Activated gamma-delta T cell treated with Interleukin-2 at 50 U/mL for 16 hours (primary cell): ENCODE measurements around the gene ZNF43.
"Not testable (repeated sequence)": the region's sequence is repeated elsewhere in the genome, so short reads cannot be mapped to it uniquely, and the experiment has no call there.

Experiments
- DNase-seq: peaks from one replicate; pipeline ENCODE4 v3.0.0-alpha.2; 2020

The ZNF43 gene

DNA sequence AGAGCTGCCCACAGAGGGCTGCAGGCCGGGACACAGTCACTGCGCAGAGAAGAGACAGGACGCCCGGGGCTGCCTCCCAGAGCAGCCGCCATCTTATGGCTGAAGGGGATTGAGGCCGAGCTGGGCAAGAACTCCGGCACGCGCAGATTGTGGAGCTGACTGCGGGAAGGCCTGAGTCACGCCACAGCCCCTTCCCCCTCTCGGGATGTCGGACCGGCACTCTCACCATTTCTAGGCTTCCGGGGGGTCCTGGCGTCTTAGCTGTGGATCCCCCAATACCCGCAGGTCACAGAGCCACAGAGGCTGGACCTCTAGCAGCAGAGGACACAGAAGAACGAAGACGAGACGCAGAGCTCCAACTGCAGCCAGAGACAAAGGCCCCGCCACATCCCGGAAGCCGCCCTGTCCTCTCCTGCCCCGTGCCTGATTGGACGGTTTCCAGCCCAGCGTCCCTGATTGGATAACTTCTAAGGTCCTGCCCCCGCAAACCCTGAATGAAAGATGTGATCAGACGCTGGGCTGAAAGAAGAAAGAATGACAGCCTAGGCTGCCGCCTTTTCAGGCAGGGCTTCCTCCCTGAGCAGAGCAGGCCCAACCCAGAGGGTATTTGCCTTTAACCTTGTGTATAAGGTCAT, at the start of gene ZNF43:
Gene ZNF43 (minus strand): TSS at position 373 of the 635 bp plus-strand sequence. CDS start 144 bp downstream, at position 229.
- peak; percentile 93 for DNase-seq

DNA sequence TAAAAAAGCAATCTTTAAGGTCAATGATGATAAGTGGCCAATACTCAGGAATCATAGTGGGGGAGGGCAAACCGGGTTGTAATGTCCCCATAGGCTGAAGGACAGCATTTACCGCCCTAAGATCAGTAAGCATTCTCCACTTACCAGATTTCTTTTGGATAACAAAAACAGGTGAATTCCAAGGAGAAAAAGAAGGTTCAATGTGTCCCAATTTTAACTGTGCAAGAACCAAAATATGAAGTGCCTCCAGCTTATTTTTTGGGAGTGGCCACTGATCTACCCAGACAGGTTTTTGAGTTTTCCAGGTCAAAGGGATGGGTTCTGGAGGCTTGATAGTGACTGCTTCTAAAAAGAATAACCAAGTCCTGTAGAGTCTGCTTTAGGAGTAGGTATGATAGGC, 49.5 kb upstream of the ZNF43 start:
- not testable (repeated sequence) for DNase-seq

DNA sequence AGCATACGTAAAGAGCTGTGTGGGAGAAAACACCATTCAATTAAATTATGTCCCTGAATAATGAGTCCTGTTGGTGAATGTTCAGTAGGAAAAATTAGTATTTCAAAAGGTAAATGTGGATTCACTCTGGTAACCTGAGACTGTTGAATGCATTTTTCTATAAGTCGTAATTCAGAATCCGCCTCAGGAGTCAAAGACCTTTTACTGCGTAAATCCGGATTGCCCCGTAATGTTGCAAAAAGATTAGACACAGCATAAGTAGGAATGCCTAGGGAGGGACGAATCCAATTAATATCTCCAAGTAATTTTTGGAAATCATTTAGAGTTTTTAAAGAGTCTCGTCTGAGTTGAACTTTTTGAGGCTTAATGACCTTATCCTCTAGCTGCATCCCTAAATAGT, 48.8 kb upstream of the ZNF43 start:
- DNase-seq = not testable (repeated sequence)

DNA sequence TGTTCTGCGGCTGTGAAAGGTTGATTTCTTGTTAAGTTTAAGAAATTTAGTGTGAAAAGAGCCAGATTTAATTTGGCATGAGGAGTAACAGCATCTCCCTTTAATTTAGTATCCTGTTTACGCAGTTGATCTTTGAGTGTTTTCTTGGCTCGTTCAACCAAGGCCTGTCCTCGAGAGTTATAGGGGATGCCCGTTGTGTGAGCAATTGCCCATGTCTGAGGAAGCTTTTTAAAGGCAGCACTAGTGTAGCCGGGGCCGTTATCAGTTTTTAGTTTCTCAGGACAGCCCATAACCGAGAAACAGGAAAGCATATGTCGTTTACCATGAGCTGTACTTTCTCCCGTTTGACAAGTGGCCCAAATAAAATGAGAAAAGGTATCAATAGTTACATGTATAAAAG, 47.5 kb upstream of the ZNF43 start:
- DNase-seq = no peak

DNA sequence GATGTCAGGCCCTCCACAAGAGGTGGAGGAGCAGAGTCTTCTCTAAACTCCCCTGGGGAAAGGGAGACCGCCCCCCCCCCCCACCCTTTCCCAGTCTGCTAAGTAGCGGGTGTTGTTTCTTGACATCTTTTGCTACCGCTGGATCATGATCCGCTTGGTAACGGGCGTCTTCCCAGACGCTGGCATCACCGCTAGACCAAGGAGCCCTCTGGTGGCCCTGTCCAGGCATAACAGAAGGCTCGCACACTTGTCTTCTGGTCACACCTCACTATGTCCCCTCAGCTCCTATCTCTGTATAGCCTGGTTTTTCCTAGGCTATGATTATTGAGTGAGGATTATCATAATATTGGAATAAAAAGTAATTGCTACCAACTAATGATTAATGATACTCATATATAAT, 44.8 kb upstream of the ZNF43 start:
- DNase-seq = peak; percentile 14

DNA sequence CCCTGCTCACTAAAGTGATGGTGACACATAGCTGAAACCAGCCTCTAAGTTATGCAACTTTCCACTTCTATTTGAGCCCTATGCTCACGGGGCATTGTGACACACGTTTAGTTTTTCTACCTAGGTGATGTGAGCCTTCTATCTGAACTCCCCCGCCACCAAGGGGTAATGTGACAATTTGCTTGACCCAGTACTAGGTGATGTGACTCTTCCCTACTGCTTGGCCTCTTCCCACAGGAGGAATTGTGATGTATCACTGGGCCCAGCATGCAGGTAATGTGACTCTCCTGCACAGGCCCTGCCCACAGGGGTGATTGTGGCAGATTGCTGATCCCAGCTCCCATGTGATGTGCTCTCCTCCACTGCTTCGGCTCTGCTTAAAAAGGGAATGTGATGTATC, 42.7 kb upstream of the ZNF43 start:
- no peak for DNase-seq

DNA sequence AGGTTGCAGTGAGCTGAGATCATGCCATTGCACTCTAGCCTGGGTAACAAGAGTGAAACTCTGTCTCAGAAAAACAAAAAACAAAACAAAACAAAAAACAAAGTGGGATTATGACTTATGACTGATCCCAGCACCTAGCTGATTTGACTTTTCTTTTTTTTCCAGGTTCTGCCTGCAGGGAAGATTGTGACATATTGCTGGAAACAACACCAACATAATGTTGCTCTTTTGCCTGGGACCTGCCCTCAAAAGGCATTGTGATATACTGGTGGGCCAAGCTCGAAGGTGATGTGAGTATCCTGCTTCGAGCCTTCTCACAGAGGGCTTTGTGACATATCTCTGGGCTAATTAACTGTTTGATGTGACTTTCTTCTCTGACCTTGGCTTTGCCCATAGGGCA, 42.0 kb upstream of the ZNF43 start:
- no peak for DNase-seq

DNA sequence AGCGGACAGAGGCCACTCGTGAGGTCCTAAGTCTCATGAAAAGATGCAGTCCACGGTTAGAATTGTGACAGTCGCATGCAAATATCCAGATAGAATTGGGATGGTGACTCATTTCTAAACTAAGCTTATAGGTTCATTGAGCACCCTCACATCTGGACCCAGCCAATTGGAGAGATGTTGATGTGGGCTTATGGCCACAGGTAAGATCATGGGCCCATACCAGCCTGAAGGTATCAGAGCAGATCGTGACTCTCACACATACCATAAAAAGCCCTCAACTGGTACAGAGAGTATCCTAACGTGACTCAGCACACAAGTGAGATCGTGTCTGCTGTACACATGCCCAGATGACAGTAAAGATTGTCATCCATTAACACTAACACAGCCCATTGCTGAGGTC, 40.6 kb upstream of the ZNF43 start:
- not testable (repeated sequence) for DNase-seq

DNA sequence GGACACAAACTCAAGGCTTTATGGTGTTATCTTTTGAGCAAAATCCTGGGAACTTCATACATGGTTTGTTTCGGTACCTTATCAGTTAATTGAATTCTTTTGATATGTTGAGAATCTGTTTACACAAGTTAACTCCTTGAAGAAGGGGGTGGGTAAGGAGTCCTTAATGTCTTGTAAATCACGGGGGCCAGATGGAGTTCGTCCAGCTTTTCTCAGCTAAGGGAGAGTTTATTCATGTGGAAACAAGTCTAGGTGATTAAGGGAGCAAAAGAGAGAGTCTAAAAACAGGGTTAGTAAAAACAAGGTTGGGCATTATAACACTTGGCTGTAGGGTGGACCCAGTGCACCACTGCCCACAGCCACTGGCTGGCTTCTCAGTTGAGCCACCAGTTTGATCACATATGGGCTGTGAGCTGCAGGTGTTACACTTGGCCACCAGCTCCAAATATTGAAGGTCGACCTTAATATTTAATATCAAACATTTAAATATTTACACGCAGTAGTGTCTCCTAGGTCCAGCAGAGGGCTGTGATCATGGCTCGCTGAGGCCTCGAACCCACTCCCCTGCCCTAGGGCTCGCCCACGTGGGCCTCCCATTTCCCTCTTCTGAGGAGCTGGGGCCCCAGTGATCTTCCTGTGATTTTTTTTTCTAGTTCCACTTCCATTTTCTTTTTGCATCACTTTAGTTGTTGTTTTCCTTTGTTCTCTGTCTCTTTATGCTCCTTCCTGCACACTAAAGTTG, 21.0 kb upstream of the ZNF43 start:
- no peak for DNase-seq

DNA sequence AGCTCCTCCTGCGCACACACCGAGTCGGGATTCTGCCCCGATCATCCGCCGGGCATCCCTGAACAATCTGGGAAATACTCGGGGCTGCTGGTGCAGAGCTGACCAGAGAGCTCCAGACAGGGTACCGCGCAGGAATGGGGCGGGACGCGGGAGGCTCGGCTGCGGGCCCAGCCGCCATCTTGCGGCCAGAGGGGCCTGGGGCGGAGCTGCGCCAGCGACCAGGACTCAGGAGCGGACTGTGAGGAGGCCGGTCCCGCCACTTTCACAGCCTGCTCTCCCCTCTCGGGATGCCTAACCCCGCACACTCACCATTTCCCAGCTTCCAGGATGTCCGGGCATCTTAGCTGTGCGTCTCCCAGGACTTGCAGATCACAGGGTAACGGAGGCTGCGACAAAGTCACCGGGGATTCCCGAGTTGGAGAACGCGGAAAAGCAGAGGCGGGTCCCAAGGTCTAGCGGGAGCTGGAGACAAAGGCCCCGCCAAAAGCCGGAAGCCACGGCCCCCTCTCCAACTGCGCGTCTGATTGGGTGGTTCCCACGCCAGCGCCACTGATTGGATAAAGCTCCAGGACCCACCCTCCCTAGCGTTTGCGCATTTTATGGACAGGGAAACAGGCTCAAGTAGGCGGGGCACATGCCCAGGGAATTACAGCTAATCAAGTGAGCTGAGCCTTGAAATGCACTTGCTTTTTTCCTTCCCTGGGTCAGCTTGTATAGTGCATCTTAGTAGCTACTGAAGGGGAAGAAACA, 15.8 kb upstream of the ZNF43 start:
- DNase-seq = peak; percentile 88

DNA sequence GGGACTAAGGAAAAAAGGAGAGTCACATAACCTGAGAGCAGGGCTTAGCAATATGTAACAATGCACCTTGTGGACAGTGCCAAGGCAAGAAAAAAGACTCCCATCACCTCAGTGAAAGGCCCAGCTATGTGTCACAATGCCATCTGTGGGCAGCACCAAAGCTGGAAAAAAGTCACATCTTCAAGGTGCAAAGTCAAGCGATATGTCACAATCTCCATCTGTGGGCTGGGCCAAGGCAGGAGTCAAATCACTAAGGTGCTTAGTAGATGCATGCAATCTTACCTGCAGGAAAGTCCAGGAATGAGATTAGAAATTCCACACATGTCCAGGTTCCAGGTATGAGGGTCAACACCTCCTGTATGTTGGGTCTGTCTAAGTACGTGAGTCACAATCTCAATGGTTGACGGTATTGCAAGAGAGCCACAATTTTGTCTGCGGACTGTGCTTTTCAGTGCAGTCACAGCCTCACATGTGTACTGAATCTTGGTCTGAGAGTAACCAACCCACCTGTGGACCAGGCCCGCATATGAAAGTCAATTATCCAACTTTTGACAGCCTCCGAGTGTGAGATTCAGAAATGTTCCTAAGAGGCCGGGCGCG, 14.8 kb upstream of the ZNF43 start:
- no peak for DNase-seq

DNA sequence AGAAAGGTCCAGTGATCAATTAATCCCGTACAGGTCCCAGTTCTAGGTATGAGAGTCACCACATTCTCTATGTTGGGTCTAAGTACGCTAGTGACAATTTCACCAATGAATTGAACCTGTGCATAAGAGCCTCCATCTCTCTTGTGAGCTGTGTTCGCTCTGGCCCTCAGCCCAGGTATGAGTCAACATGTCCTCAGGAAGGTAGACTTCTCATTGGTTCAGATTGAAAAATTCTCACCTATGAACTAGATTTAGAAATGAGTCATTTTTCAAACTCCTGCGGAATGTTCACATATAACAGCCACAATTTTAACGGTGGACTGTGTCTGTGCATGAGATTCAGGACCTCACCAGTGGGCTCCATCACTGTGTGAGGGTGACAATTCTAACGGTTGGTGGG, 12.7 kb upstream of the ZNF43 start:
- DNase-seq = no peak

DNA sequence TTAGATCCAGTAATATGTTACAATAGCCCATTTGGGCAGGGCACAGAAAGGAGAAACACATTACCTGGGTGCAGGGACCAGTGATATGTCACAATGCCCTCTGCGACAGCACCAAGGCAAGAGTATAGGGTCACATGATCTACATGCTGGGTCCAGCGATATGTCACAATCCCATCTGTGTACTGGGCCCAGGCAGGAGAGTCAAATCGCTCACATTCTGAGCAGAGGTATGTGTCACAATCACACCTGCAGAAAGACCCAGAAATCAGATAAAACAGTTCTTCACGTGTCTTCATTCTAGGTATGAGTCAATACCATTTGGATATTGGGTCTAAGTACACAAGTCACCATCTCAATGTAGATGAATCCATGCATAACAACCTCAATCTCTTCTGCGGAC, 7.1 kb upstream of the ZNF43 start:
- DNase-seq = no peak

DNA sequence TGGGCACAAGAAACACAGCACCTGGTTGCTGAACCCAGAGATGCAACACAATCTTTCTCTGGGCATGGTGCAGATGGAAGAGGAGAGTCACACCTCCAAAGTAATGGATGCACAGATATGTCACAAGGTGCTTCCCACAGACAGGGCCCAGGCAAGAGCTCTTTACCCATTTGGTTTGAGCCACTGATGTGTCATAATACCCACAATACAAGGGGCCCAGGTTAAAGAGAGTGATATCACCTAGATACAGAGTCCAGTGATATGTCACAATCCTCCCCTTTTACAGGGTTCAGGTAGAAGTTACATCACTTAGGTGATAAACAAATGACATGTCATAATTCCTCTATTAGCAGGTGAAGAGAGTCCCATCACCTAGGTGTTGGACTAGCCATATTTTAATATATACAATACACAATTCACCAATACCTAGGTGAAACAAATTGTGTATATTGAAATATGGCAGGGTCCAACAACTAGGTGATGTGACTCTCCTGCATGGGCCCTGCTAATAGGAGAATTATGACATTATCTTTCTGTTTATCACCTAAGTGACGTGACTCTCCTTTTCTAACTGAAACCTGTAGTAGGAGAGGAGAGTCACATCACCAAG, 5.6 kb upstream of the ZNF43 start:
- no peak for DNase-seq

DNA sequence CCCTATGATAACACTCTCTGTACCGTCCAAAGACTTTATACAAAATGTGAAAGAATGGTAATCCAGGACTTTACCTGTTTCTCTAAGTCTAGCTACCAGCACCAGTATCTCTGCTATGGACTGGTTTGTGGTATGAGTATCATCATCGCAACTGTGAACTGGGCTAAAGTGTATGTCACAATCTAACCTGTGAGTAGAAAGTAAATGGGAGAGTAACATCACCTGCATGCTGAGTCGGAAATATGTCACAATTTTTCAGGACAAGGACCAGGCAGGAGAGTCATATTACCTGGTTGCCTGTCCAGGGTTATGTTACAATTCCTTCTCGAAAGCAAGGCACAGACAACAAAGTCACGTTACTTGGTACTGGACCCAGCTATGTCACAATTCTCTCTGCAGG, 5.1 kb upstream of the ZNF43 start:
- no peak for DNase-seq

DNA sequence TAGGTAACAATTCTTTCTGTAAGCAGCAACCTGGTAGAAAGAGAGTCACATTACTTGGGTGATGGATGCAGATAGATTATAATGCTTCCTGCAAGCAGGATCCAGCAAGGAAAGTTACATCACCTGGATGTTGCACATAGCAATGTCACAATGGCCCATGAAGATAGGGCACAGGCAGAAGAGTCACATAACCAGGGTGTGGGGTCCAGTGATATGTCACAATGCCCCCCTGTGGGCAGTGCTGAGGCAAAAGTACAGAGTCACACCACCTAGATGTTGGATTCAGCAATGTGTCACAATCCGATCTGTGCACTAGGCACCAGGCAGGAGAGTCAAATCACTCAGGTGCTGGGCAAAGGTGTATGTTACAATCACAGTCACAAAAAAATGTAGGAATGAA, 4.0 kb upstream of the ZNF43 start:
- no peak for DNase-seq

DNA sequence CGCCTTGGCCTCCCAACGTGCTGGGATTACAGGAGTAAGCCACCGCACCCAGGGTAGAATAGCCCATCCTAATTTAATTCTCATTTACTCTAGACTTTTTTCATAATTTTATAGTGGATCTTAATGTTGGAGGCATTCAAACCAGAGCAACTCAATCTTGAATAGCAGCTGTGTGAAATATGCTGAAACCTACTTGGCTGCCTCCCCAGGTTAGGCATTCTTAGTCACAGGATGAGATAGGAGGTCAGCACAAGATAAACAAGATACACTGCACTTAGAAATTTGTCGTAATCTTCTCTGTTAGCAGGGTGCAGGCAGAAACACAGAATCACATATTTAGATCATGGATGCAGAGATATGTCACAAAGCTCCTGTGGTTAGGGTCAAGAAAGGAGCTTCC, 2.7 kb upstream of the ZNF43 start:
- DNase-seq = no peak

DNA sequence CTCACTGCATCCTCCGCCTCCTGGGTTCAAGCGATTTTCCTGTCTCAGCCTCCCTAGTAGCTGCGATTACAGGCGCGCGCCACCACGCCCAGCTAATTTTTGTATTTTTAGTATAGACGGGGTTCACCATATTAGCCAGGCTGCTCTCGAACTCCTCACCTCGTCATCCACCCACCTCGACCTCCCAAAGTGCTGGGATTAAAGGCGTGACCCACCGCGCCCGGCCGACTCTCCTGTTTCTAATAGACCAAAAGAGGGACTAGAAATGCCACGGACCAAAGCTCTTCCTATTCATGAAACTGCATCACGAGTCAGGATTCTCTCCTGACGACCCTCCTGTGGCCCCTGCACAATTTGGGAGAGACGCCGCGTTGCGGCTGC, 563 bp downstream of the ZNF43 start:
- DNase-seq = no peak

DNA sequence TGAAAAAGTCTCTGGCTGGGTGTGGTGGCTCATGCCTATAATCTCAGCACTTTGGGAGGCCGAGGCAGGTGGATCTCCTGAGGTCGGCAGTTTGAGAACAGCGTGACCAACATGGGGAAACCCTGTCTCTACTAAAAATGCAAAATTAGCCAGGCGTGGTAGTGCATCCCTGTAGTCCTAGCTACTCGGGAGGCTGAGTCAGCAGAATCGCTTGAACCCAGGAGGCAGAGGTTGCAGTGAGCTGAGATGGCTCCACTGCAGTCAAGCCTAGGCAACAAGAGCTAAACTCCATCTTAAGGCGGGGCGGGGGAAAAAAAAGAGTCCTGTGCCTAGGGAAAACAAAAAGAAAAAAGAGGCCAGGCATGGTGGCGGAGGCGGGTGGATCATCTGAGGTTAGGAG, 2.2 kb downstream of the ZNF43 start:
- DNase-seq = no peak

DNA sequence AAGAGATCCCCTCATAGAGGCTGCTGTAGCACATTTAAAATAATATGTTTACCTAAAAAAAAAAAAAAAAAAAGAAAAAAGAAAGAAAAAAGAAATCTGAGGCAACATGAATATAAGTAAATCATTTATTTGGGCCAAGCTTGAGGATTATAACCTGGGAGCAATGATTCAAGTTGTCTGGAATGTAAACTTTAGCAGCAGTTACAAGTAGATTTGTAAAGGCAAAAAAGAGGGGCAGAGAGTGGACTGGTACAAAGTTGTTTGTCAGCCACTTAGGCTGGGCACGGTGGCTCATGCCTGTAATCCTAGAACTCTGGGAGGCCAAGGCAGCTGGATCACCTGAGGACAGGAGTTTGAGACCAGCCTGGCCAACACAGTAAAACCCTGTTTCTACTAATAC, 11.3 kb downstream of the ZNF43 start:
- no peak for DNase-seq

DNA sequence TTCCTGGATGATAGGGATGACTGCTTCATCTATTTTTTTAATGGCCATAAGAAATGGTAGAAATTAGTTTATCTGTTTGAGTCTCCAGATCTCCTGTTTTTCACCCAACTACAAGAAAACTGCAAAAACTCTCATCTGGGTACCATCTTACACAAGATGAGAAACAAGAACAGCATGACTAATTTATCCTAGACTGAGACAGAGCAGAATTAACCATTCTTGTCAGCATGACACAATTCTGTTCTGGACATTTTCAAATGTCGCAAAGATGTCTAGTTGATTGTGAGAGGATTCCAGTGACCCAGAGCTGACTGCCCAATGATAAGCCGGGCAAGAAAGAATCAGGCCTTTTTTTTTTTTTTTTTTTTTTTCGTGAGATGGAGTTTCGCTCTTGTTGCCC, 12.8 kb downstream of the ZNF43 start:
- no peak for DNase-seq

DNA sequence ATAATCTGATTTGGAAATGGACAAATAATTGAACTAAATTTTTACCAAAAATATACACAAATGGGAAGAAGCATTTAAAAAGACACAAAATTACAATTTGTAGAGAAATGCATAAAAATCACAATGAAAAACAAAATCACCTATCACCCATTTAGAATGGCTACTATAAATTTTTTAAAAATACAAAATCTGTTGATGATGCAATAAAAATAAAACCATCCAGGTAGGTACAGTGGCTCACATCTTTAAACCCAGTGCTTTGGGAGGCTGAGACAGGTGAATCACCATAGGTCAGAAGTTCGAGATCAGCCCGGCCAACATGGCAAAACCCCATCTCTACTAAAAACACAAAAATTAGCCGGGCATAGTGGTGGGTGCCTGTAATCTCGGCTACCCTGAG, 23.5 kb downstream of the ZNF43 start:
- DNase-seq = no peak

DNA sequence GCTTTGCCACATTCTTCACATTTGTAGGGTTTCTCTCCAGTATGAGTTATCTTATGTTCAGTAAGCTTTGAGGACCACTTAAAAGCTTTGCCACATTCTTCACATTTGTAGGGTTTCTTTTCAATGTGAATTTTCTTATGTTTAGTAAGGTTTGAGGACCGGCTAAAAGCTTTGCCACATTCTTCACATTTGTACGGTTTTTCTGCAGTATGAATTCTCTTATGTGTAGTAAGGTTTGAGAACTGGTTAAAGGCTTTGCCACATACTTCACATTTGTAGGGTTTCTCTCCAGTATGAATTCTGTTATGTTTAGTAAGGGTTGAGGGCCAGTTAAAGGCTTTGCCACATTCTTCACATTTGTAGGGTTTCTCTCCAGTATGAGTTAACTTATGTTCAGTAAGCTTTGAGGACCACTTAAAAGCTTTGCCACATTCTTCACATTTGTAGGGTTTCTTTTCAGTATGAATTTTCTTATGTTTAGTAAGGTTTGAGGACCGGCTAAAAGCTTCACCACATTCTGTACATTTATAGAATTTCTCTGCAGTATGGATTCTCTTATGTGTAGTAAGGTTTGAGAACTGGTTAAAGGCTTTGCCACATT, 27.5 kb downstream of the ZNF43 start:
- not testable (repeated sequence) for DNase-seq
